K562 (cell line): ENCODE data around the gene MKRN2OS. TPM values are rescaled to one million over a fixed set of nuclear protein-coding genes. Genes with fewer than 3 reads are reported as not detected.

Source experiments
- EHMT2 ChIP-seq: fragments of 450-650 bp; IDR thresholded peaks from 2 replicates; pipeline ENCODE4 v1.6.1; 2018; ENCODE audit warnings: antibody characterized with exemption
- FOXK2 ChIP-seq, 2 experiments: fragments of 450-650 bp; IDR thresholded peaks in 1 of 2; conservative IDR thresholded peaks in 1 of 2; 2 replicates each; pipeline ENCODE4 v1.6.1; 2016; ENCODE audit warnings: low read depth in 2 of 2, mild to moderate bottlenecking in 1 of 2
- FOXM1 ChIP-seq, 2 experiments: fragments of 450-650 bp in 1 of 2; sonication (generic) in 1 of 2; formaldehyde crosslinking in 1 of 2; IDR thresholded peaks; 2 replicates each; pipeline versions ENCODE4 v1.6.1 to v1.9.0; 2017 to 2022; ENCODE audit warnings: low read depth in 2 of 2, mild to moderate bottlenecking in 2 of 2, missing genetic modification reagents in 1 of 2, moderate library complexity in 1 of 2
- GABPA ChIP-seq: fragments of 200-800 bp; sonication (Bioruptor generic); conservative IDR thresholded peaks from 2 replicates; pipeline ENCODE4 v1.6.1; 2016; ENCODE audit warnings: low read depth, missing genetic modification characterization, missing compliant biosample characterization
- KDM4B ChIP-seq, 2 experiments: fragments of 450-650 bp in 1 of 2; sonication (generic) in 1 of 2; IDR thresholded peaks; 2 replicates each; pipeline ENCODE4 v1.6.1; 2016 to 2017; ENCODE audit warnings: borderline replicate concordance in 2 of 2, antibody characterized with exemption in 1 of 2, low read depth in 1 of 2, mild to moderate bottlenecking in 1 of 2
- MEF2A ChIP-seq: IDR thresholded peaks from 2 replicates; pipeline ENCODE4 v1.6.1; 2011; ENCODE audit warnings: low read depth, mild to moderate bottlenecking, low read length, moderate library complexity; ENCODE audit not compliant: control insufficient read depth
- NFIX ChIP-seq: fragments of 250-450 bp; sonication (Bioruptor Pico); IDR thresholded peaks from 2 replicates; pipeline ENCODE4 v1.4.0; 2020; ENCODE audit warnings: low read depth, mild to moderate bottlenecking, moderate library complexity
- SRSF7 ChIP-seq: fragments of 200-400 bp; formaldehyde crosslinking; optimal IDR thresholded peaks from 2 replicates; pipeline ENCODE3; 2017; ENCODE audit warnings: mild to moderate bottlenecking, low read depth, low read length
- ZNF133 ChIP-seq: fragments of 250-450 bp; sonication (Bioruptor Pico); IDR thresholded peaks from 2 replicates; pipeline ENCODE4 v1.4.0; 2020; ENCODE audit warnings: mild to moderate bottlenecking
- ZNF780A ChIP-seq: fragments of 250-450 bp; sonication (Bioruptor Pico); IDR thresholded peaks from 2 replicates; pipeline ENCODE4 v1.5.0; 2021; ENCODE audit warnings: mild to moderate bottlenecking
- polyA plus RNA-seq, 8 experiments: library from polyadenylated mRNA; depleted of rRNA in 4 of 8; stranded (reverse) in 5 of 8; unstranded in 3 of 8; fragments of >200 nt; fragmentation: Nextera tagmentation in 2 of 8; fragmentation: Illumina TruSeq in 1 of 8; extraction: Ambion mirVana in 2 of 8; extraction: Trizol in 1 of 8; gene quantifications; 2 replicates each; pipeline versions ENCODE4 v1.2.1 to v1.2.3, GENCODE V29; 2011 to 2014; ENCODE audit warnings: inconsistent platforms in 1 of 8, missing spikeins in 1 of 8
- total RNA-seq, 7 experiments: library from RNA; depleted of rRNA in 6 of 7; stranded (reverse); fragments of >200 nt in 6 of 7; fragmentation: Illumina TruSeq in 2 of 7; extraction: Trizol in 2 of 7; gene quantifications; 2 replicates each; pipeline versions ENCODE4 v1.2.1 to v1.2.3, GENCODE V29; 2011 to 2021; ENCODE audit warnings: low replicate concordance in 1 of 7
- TF ChIP-seq, protein P1 (sequence below): fragments of 450-650 bp; IDR thresholded peaks from 2 replicates; pipeline ENCODE4 v1.6.1; 2016; ENCODE audit warnings: missing biosample characterization, missing genetic modification characterization
- TF ChIP-seq, protein P2 (sequence below), 2 experiments: fragments of 450-650 bp in 1 of 2; sonication (generic) in 1 of 2; formaldehyde crosslinking in 1 of 2; IDR thresholded peaks in 1 of 2; conservative IDR thresholded peaks in 1 of 2; 2 replicates each; pipeline versions ENCODE4 v1.6.1 to v1.8.1; 2016 to 2023; ENCODE audit warnings: mild to moderate bottlenecking in 2 of 2, moderate library complexity in 2 of 2, inconsistent platforms in 1 of 2, missing genetic modification reagents in 1 of 2
- TF ChIP-seq, protein P3 (sequence below): IDR thresholded peaks from 3 replicates; pipeline ENCODE4 v1.6.1; 2011; ENCODE audit warnings: borderline replicate concordance, mild to moderate bottlenecking; ENCODE audit not compliant: insufficient read length, insufficient read depth
- TF ChIP-seq, protein P4 (sequence below): sonication (generic); formaldehyde crosslinking; IDR thresholded peaks from 2 replicates; pipeline ENCODE4 v1.8.1; 2023; ENCODE audit warnings: mild to moderate bottlenecking, missing genetic modification reagents

Gene MKRN2OS
- total and polyA plus RNA-seq, 9 of the 15 experiments (the other 6 are each of a cell fraction or from before 2014, with no cell fraction given), result 0.11 to 0.27 (median 0.17) TPM; not detected in 6

DNA sequence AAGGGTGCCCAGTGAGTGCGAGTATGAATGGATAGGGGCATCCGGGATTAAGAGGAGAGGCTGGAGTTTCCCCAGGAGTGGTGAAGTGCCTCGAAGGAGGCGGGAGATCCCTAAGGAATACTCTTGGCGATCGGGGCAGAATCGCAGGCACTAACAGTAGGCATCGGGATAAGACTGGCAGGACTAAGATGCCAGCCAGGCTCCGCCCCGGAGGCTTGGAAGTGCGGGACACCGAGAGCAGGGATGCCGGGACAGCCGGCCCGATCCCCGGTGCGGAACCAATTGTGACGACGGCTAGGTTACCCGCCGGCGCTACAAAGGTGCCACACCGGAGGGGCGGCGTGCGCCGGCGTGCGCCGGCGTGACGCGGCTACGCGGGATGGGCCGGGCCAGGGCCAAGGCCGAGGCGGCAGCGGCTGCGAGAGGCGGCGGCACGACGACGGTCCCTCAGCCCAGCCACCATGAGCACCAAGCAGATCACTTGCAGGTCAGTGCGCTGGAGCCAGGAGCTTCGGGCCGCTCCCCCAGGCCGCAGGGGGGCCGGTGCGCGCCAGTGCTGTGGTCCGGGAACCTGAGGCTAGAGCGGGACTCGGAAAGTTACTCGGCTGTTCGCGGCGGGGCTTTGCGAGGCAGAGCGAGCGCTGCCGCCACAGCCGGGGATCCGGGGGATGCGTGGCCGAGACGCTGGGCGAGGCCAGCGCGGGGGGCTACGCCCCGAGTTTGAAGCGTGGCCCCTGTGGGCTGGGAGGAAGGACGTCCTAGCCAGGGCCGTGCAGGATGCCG lies 11.6 kb upstream of the MKRN2OS start, which contains the start of gene MKRN2 (continued):
- TF ChIP-seq, protein P1, sequence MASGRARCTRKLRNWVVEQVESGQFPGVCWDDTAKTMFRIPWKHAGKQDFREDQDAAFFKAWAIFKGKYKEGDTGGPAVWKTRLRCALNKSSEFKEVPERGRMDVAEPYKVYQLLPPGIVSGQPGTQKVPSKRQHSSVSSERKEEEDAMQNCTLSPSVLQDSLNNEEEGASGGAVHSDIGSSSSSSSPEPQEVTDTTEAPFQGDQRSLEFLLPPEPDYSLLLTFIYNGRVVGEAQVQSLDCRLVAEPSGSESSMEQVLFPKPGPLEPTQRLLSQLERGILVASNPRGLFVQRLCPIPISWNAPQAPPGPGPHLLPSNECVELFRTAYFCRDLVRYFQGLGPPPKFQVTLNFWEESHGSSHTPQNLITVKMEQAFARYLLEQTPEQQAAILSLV (tag), result no peak
- no peak for TF ChIP-seq MEF2A
- peak; percentile 96 for TF ChIP-seq GABPA (tag)
- TF ChIP-seq SRSF7, result no peak
- TF ChIP-seq FOXM1 (IDR thresholded peaks at IDR 0.05; ENCODE audit: low read depth), result no peak
- peak; percentile 91; the same call in 1 of the 2 replicates for TF ChIP-seq FOXM1 (CRISPR knock-in tag; IDR thresholded peaks at IDR 0.05; ENCODE audit: low read depth)
- TF ChIP-seq, protein P2, sequence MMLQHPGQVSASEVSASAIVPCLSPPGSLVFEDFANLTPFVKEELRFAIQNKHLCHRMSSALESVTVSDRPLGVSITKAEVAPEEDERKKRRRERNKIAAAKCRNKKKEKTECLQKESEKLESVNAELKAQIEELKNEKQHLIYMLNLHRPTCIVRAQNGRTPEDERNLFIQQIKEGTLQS (IDR thresholded peaks at IDR 0.05), result no peak
- TF ChIP-seq, protein P2 (CRISPR knock-in tag; conservative IDR thresholded peaks at IDR 0.05), result peak; percentile 81
- TF ChIP-seq, protein P3, sequence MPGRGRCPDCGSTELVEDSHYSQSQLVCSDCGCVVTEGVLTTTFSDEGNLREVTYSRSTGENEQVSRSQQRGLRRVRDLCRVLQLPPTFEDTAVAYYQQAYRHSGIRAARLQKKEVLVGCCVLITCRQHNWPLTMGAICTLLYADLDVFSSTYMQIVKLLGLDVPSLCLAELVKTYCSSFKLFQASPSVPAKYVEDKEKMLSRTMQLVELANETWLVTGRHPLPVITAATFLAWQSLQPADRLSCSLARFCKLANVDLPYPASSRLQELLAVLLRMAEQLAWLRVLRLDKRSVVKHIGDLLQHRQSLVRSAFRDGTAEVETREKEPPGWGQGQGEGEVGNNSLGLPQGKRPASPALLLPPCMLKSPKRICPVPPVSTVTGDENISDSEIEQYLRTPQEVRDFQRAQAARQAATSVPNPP, result no peak
- TF ChIP-seq ZNF133, result no peak
- 0 out of 2 replicates have a peak, but pooled peaks have one; percentile 9 for TF ChIP-seq EHMT2
- TF ChIP-seq FOXK2 (conservative IDR thresholded peaks at IDR 0.05 in 1 of 2, IDR thresholded peaks at IDR 0.05 in 1 of 2; ENCODE audit: low read depth in 2 of 2), result peak; percentile 7 to 18; a peak in 1 of 4 replicates
- TF ChIP-seq ZNF780A, result no peak
- TF ChIP-seq KDM4B (IDR thresholded peaks at IDR 0.05; ENCODE audit: borderline replicate concordance in 2 of 2, low read depth in 1 of 2), result peak in 1 of 2 experiments; percentile 61; a peak in 1 of 4 replicates
- TF ChIP-seq, protein P4, sequence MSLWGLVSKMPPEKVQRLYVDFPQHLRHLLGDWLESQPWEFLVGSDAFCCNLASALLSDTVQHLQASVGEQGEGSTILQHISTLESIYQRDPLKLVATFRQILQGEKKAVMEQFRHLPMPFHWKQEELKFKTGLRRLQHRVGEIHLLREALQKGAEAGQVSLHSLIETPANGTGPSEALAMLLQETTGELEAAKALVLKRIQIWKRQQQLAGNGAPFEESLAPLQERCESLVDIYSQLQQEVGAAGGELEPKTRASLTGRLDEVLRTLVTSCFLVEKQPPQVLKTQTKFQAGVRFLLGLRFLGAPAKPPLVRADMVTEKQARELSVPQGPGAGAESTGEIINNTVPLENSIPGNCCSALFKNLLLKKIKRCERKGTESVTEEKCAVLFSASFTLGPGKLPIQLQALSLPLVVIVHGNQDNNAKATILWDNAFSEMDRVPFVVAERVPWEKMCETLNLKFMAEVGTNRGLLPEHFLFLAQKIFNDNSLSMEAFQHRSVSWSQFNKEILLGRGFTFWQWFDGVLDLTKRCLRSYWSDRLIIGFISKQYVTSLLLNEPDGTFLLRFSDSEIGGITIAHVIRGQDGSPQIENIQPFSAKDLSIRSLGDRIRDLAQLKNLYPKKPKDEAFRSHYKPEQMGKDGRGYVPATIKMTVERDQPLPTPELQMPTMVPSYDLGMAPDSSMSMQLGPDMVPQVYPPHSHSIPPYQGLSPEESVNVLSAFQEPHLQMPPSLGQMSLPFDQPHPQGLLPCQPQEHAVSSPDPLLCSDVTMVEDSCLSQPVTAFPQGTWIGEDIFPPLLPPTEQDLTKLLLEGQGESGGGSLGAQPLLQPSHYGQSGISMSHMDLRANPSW (CRISPR knock-in tag), result 0 out of 2 replicates have a peak, but pooled peaks have one; percentile 53
- no peak for TF ChIP-seq NFIX (CRISPR knock-in tag)
